Breast epithelium (tissue), 3 donors: ENCODE measurements around the gene PRICKLE4.

Experiments
- POLR2A ChIP-seq: fragments of 450-650 bp; IDR thresholded peaks from one replicate; pipeline ENCODE4 v1.6.1; 2016; ENCODE audit warnings: antibody characterized with exemption, mild to moderate bottlenecking, moderate library complexity
- TF ChIP-seq, protein P1 (sequence below), 3 donors: fragments of 450-650 bp; IDR thresholded peaks; one replicate each; pipeline ENCODE4 v1.5.1; 2016 to 2017; ENCODE audit warnings: antibody characterized with exemption in 3 of 3, mild to moderate bottlenecking in 3 of 3, moderate library complexity in 3 of 3

- TF ChIP-seq, protein P1, sequence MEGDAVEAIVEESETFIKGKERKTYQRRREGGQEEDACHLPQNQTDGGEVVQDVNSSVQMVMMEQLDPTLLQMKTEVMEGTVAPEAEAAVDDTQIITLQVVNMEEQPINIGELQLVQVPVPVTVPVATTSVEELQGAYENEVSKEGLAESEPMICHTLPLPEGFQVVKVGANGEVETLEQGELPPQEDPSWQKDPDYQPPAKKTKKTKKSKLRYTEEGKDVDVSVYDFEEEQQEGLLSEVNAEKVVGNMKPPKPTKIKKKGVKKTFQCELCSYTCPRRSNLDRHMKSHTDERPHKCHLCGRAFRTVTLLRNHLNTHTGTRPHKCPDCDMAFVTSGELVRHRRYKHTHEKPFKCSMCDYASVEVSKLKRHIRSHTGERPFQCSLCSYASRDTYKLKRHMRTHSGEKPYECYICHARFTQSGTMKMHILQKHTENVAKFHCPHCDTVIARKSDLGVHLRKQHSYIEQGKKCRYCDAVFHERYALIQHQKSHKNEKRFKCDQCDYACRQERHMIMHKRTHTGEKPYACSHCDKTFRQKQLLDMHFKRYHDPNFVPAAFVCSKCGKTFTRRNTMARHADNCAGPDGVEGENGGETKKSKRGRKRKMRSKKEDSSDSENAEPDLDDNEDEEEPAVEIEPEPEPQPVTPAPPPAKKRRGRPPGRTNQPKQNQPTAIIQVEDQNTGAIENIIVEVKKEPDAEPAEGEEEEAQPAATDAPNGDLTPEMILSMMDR (IDR thresholded peaks at IDR 0.05): no peak
- TF ChIP-seq POLR2A: no peak
These were observed 15.9 kb downstream of the PRICKLE4 start for GRCh38 chr6:41796474-41796873.
